Small intestine (tissue), 16 donors: ENCODE data around the gene HOXB3. TPM values are rescaled to one million over a fixed set of nuclear protein-coding genes. Genes with fewer than 3 reads are reported as not detected.

Experiments
- DNase-seq, 2 donors: peaks; one replicate each; pipeline versions ENCODE4 v3.0.0 to v3.0.0-alpha.2; 2013
- FAIRE-seq: peaks from 2 replicates; lab custom pipeline; 2012; peaks lifted over from hg19 to GRCh38; lab: Jason Lieb, UNC
- H3K27ac ChIP-seq, 3 donors: one replicate each; pipeline ENCODE4 v1.5.1; 2013; ENCODE audit warnings: low read length in 2 of 3, mild to moderate bottlenecking in 2 of 3, control low read depth in 1 of 3, inconsistent platforms in 1 of 3, low read depth in 1 of 3, moderate library complexity in 1 of 3
- H3K27me3 ChIP-seq, 3 donors: one replicate each; pipeline ENCODE4 v1.6.1; 2013; ENCODE audit warnings: low read length in 3 of 3, inconsistent platforms in 1 of 3; ENCODE audit not compliant: control insufficient read depth in 3 of 3, insufficient read depth in 3 of 3
- H3K36me3 ChIP-seq, 3 donors: one replicate each; pipeline ENCODE4 v1.6.1; 2013; ENCODE audit warnings: low read length in 3 of 3, inconsistent platforms in 1 of 3, low read depth in 1 of 3, mild to moderate bottlenecking in 1 of 3, moderate library complexity in 1 of 3; ENCODE audit not compliant: control insufficient read depth in 3 of 3, insufficient read depth in 2 of 3
- H3K4me1 ChIP-seq, 3 donors: one replicate each; pipeline ENCODE4 v1.6.1; 2013; ENCODE audit warnings: low read length in 2 of 3, inconsistent platforms in 1 of 3, low read depth in 1 of 3, mild to moderate bottlenecking in 1 of 3, moderate library complexity in 1 of 3; ENCODE audit not compliant: control insufficient read depth in 3 of 3, insufficient read depth in 2 of 3
- H3K4me3 ChIP-seq, 3 donors: one replicate each; pipeline ENCODE4 v1.5.1; 2013; ENCODE audit warnings: low read length in 3 of 3, control low read depth in 1 of 3, inconsistent platforms in 1 of 3, low read depth in 1 of 3, mild to moderate bottlenecking in 1 of 3, moderate library complexity in 1 of 3
- H3K9me3 ChIP-seq, 2 donors: one replicate each; pipeline ENCODE4 v1.6.1; 2013; ENCODE audit warnings: low read depth in 1 of 2, low read length in 1 of 2; ENCODE audit not compliant: control insufficient read depth in 2 of 2, insufficient read depth in 1 of 2
- WGBS, 3 donors: extraction: QIAGEN DNeasy Blood & Tissue Kit; methylation state at CpG; one replicate each; pipeline ENCODE4 v1.1.7; 2013; 5-methylcytosine and 5-hydroxymethylcytosine counted together
- long read RNA-seq, 10 donors: transcript quantifications; one replicate each; lab custom pipeline, GENCODE V29; 2026
- polyA plus RNA-seq, 4 donors: library from polyadenylated mRNA; stranded (reverse) in 3 of 4; unstranded in 1 of 4; fragments of 200-250 nt in 3 of 4; fragments of 120-200 nt in 1 of 4; gene quantifications; one replicate each; pipeline versions ENCODE4 v1.2.1 to v1.2.3, GENCODE V29; 2013
- donor health status: healthy with polysubstance abuse.
- donor health status: control.
- donor health status: control.
- donor health status: Bipolar disorder and iron deficiency.
- donor health status: healthy.

Gene HOXB3
- 10 to 100 TPM in 1 of 4 donors, 1 to 10 TPM in 2, not detected in 1; 1.4 to 19.6 (median 5.7) TPM for polyA plus RNA-seq
- long read RNA-seq, donor 1, result 0 reads
- long read RNA-seq, donor 2, full-length matches to known transcripts, result 2 of 2 reads
- long read RNA-seq, donor 2, partial matches to known transcripts, result 0 of 2 reads
- long read RNA-seq, donor 2, other reads (novel, unspliced or antisense), result 0 of 2 reads
- long read RNA-seq, donor 3, result 0 reads
- long read RNA-seq, donor 4, result 0 reads
- long read RNA-seq, donor 5, full-length matches to known transcripts, result 1 of 1 reads
- long read RNA-seq, donor 5, partial matches to known transcripts, result 0 of 1 reads
- long read RNA-seq, donor 5, other reads (novel, unspliced or antisense), result 0 of 1 reads
- long read RNA-seq, donor 6, full-length matches to known transcripts, result 2 of 2 reads
- long read RNA-seq, donor 6, partial matches to known transcripts, result 0 of 2 reads
- long read RNA-seq, donor 6, other reads (novel, unspliced or antisense), result 0 of 2 reads
- long read RNA-seq, donor 7, full-length matches to known transcripts, result 1 of 1 reads
- long read RNA-seq, donor 7, partial matches to known transcripts, result 0 of 1 reads
- long read RNA-seq, donor 7, other reads (novel, unspliced or antisense), result 0 of 1 reads
- long read RNA-seq, donor 8, partial matches to known transcripts, result 0 of 1 reads
- long read RNA-seq, donor 8, other reads (novel, unspliced or antisense), result 0 of 1 reads
- long read RNA-seq, donor 9, full-length matches to known transcripts, result 1 of 1 reads
- long read RNA-seq, donor 9, partial matches to known transcripts, result 0 of 1 reads
- long read RNA-seq, donor 9, other reads (novel, unspliced or antisense), result 0 of 1 reads
- long read RNA-seq, donor 10, full-length matches to known transcripts, result 4 of 15 reads
- long read RNA-seq, donor 10, partial matches to known transcripts, result 11 of 15 reads
- long read RNA-seq, donor 10, other reads (novel, unspliced or antisense), result 0 of 15 reads

GRCh38 chr17:48589831-48590606, at the start of gene HOXB3:
Gene HOXB3 (minus strand): TSS chr17:48590241. CDS start chr17:48552474, 37,767 bp downstream.
- H3K4me1 ChIP-seq, result peaks cover 0 to 40% (median 2%) of the 10 kb centered on the region in 3 donors
- H3K27ac ChIP-seq, result peak within 1 kb of the TSS; percentile 17 to 93 (median 91)
- H3K9me3 ChIP-seq, result peaks cover 0 to 3% of the 10 kb centered on the region in 2 donors
- H3K27me3 ChIP-seq, result peaks cover 0 to 99% (median 14%) of the 10 kb centered on the region in 3 donors
- no peak for FAIRE-seq
- peak within 1 kb of the TSS in 1 of 3 donors; percentile 52 for H3K4me3 ChIP-seq
- peaks cover 0 to 24% (median 0%) of the 10 kb centered on the region in 3 donors for H3K36me3 ChIP-seq
- no peak for DNase-seq
- 18 to 24% (median 22%) methylated on average over 23 of the region's 23 CpGs for WGBS, 3 donors

DNA sequence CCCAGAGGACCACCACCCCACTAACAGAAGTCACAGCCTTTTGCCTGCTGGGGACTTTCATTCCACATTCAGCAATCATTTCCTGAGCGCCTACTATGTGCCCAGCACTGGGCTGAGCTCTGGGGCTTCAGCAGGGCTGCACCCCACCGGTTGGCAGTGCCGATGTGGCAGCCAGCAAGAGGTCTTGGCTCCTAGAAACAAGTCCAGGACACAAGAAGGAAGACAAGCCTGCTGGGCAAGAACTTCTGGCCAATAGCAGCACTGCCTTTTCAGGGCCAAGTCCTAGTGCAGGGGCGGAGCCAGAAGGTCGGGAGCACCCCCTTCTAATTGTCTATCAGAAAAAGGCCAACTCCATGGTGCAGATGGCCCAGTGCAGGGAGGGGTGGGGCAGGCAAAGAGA, 49.1 kb upstream of the HOXB3 start:
- Histone ChIP-seq H3K9me3 (no peaks in the 10 kb centered on the region), H3K27me3 (peaks cover 13 to 99% (median 74%) of the 10 kb centered on the region in 3 donors), H3K4me1 (peaks cover 0 to 9% (median 2%) of the 10 kb centered on the region in 3 donors), H3K4me3 (no peak overlapping the region), H3K36me3 (no peaks in the 10 kb centered on the region), H3K27ac (no peak overlapping the region)
- FAIRE-seq (no peak), DNase-seq (peak in 1 of 2 donors; percentile 19)
- 26 to 41% (median 35%) methylated on average over 5 of the region's 5 CpGs for WGBS, 3 donors

- Histone ChIP-seq H3K9me3 (no peaks in the 10 kb centered on the region), H3K4me3 (no peak overlapping the region), H3K36me3 (no peaks in the 10 kb centered on the region), H3K27me3 (peaks cover 5 to 99% (median 70%) of the 10 kb centered on the region in 3 donors), H3K27ac (no peak overlapping the region), H3K4me1 (peaks cover 0 to 14% (median 2%) of the 10 kb centered on the region in 3 donors)
- WGBS, 3 donors, result 19 to 39% (median 36%) methylated on average over 18 of the region's 18 CpGs
- FAIRE-seq (no peak), DNase-seq (peak in 1 of 2 donors; percentile 12)
These were observed 47.6 kb upstream of the HOXB3 start for GRCh38 chr17:48637323-48638260.

GRCh38 chr17:48636177-48637018, 46.4 kb upstream of the HOXB3 start:
- DNase-seq (peak; percentile 29 to 84), FAIRE-seq (no peak)
- no peak overlapping the region for H3K27ac ChIP-seq
- H3K27me3 ChIP-seq, result peaks cover 5 to 99% (median 70%) of the 10 kb centered on the region in 3 donors
- H3K9me3 ChIP-seq, result no peaks in the 10 kb centered on the region
- peaks cover 0 to 14% (median 2%) of the 10 kb centered on the region in 3 donors for H3K4me1 ChIP-seq
- WGBS, 3 donors, result 4 to 10% (median 5%) methylated on average over 38 to 39 of the region's 39 CpGs
- H3K4me3 ChIP-seq, result no peak overlapping the region
- no peaks in the 10 kb centered on the region for H3K36me3 ChIP-seq

GRCh38 chr17:48634493-48635208, 44.6 kb upstream of the HOXB3 start:
- FAIRE-seq (no peak), DNase-seq (peak; percentile 35 to 70)
- H3K9me3 ChIP-seq, result no peaks in the 10 kb centered on the region
- no peak overlapping the region for H3K27ac ChIP-seq
- H3K27me3 ChIP-seq, result peaks cover 0 to 100% (median 68%) of the 10 kb centered on the region in 3 donors
- no peak overlapping the region for H3K4me3 ChIP-seq
- no peaks in the 10 kb centered on the region for H3K36me3 ChIP-seq
- H3K4me1 ChIP-seq, result peaks cover 0 to 24% (median 2%) of the 10 kb centered on the region in 3 donors
- WGBS, 3 donors, result 17 to 30% (median 30%) methylated on average over 20 of the region's 20 CpGs

GRCh38 chr17:48633266-48633677, 43.2 kb upstream of the HOXB3 start:
- 11 to 27% (median 22%) methylated on average over 34 to 35 of the region's 35 CpGs for WGBS, 3 donors
- FAIRE-seq (no peak), DNase-seq (no peak)
- Histone ChIP-seq H3K9me3 (no peaks in the 10 kb centered on the region), H3K36me3 (no peaks in the 10 kb centered on the region), H3K4me1 (peaks cover 0 to 24% (median 2%) of the 10 kb centered on the region in 3 donors), H3K27ac (no peak overlapping the region), H3K27me3 (peaks cover 5 to 100% (median 73%) of the 10 kb centered on the region in 3 donors), H3K4me3 (peak overlapping the region in 2 of 3 donors; percentile 6 to 12)
